K562 (cell line): ENCODE results near the gene DNAJC18. TPM values are rescaled to one million over a fixed set of nuclear protein-coding genes. Genes with fewer than 3 reads are reported as not detected.

Experiments
- ASH1L ChIP-seq: fragments of 450-650 bp; IDR thresholded peaks from 2 replicates; pipeline ENCODE4 v1.6.1; 2018; ENCODE audit warnings: borderline replicate concordance, mild to moderate bottlenecking, low read depth; ENCODE audit not compliant: partially characterized antibody
- BRCA1 ChIP-seq, 2 experiments: fragments of 450-650 bp in 1 of 2; sonication (generic) in 1 of 2; formaldehyde crosslinking in 1 of 2; IDR thresholded peaks; 2 replicates each; pipeline versions ENCODE4 v1.5.0 to v1.6.1; 2017 to 2020; ENCODE audit warnings: mild to moderate bottlenecking in 1 of 2, missing genetic modification reagents in 1 of 2
- CBX1 ChIP-seq: sonication (generic); IDR thresholded peaks from 2 replicates; pipeline ENCODE4 v1.6.1; 2016; ENCODE audit warnings: antibody characterized with exemption, low read depth, mild to moderate bottlenecking
- E2F3 ChIP-seq: fragments of 250-450 bp; sonication (Bioruptor Pico); IDR thresholded peaks from 2 replicates; pipeline ENCODE4 v1.4.0; 2020; ENCODE audit warnings: mild to moderate bottlenecking
- GATA2 ChIP-seq: sonication (generic); formaldehyde crosslinking; IDR thresholded peaks from 2 replicates; pipeline ENCODE4 v1.4.0; 2020; ENCODE audit warnings: mild to moderate bottlenecking, missing genetic modification reagents
- HSF4 ChIP-seq: fragments of 250-450 bp; sonication (Bioruptor Pico); IDR thresholded peaks from 2 replicates; pipeline ENCODE4 v2.1.2; 2022; ENCODE audit warnings: mild to moderate bottlenecking, moderate library complexity, borderline replicate concordance
- KLF6 ChIP-seq: fragments of 250-450 bp; sonication (Bioruptor Pico); IDR thresholded peaks from 2 replicates; pipeline ENCODE4 v1.4.0; 2020; ENCODE audit warnings: mild to moderate bottlenecking, moderate library complexity, borderline replicate concordance
- MED1 ChIP-seq: sonication (generic); formaldehyde crosslinking; IDR thresholded peaks from 2 replicates; pipeline ENCODE4 v1.8.1; 2023; ENCODE audit warnings: missing genetic modification reagents, borderline replicate concordance
- MYC ChIP-seq, 2 experiments: fragments of 250-450 bp in 1 of 2; sonication (Bioruptor Pico) in 1 of 2; IDR thresholded peaks; 2 replicates each; pipeline versions ENCODE4 v1.5.1 to v1.6.1; 2012 to 2021; ENCODE audit warnings: low read depth in 2 of 2, borderline replicate concordance in 1 of 2, improper control_type of control experiment in 1 of 2, low read length in 1 of 2, mild to moderate bottlenecking in 1 of 2, moderate library complexity in 1 of 2
- PTTG1 ChIP-seq: fragments of 450-650 bp; IDR thresholded peaks from 2 replicates; pipeline ENCODE4 v1.6.1; 2016; ENCODE audit warnings: low read depth, mild to moderate bottlenecking, missing genetic modification characterization, missing compliant biosample characterization
- RAD21 ChIP-seq, 2 experiments: fragments of 250-450 bp in 1 of 2; fragments of 450-650 bp in 1 of 2; sonication (Bioruptor Pico) in 1 of 2; formaldehyde crosslinking in 1 of 2; IDR thresholded peaks in 1 of 2; conservative IDR thresholded peaks in 1 of 2; 2 replicates each; pipeline versions ENCODE4 v1.4.0 to v1.8.0; 2020 to 2022; ENCODE audit warnings: mild to moderate bottlenecking in 2 of 2, moderate library complexity in 1 of 2
- SOX6 ChIP-seq: fragments of 450-650 bp; IDR thresholded peaks from 2 replicates; pipeline ENCODE4 v1.6.1; 2014; ENCODE audit warnings: mild to moderate bottlenecking
- SPI1 ChIP-seq: IDR thresholded peaks from 2 replicates; pipeline ENCODE4 v1.6.1; 2011; ENCODE audit warnings: low read depth, low read length, control low read depth, borderline replicate concordance
- TGIF2 ChIP-seq: sonication (generic); formaldehyde crosslinking; IDR thresholded peaks from 2 replicates; pipeline ENCODE4 v1.8.1; 2022; ENCODE audit warnings: mild to moderate bottlenecking, missing genetic modification reagents, moderate library complexity
- ZFX ChIP-seq: sonication (generic); formaldehyde crosslinking; IDR thresholded peaks from 2 replicates; pipeline ENCODE4 v1.8.0; 2022; ENCODE audit warnings: mild to moderate bottlenecking, missing genetic modification reagents, moderate library complexity
- polyA plus RNA-seq, 8 experiments: library from polyadenylated mRNA; depleted of rRNA in 4 of 8; stranded (reverse) in 5 of 8; unstranded in 3 of 8; fragments of >200 nt; fragmentation: Nextera tagmentation in 2 of 8; fragmentation: Illumina TruSeq in 1 of 8; extraction: Ambion mirVana in 2 of 8; extraction: Trizol in 1 of 8; gene quantifications; 2 replicates each; pipeline versions ENCODE4 v1.2.1 to v1.2.3, GENCODE V29; 2011 to 2014; ENCODE audit warnings: inconsistent platforms in 1 of 8, missing spikeins in 1 of 8
- total RNA-seq, 7 experiments: library from RNA; depleted of rRNA in 6 of 7; stranded (reverse); fragments of >200 nt in 6 of 7; fragmentation: Illumina TruSeq in 2 of 7; extraction: Trizol in 2 of 7; gene quantifications; 2 replicates each; pipeline versions ENCODE4 v1.2.1 to v1.2.3, GENCODE V29; 2011 to 2021; ENCODE audit warnings: low replicate concordance in 1 of 7
- TF ChIP-seq, protein P1 (sequence below): sonication (generic); formaldehyde crosslinking; IDR thresholded peaks from 2 replicates; pipeline ENCODE4 v1.8.0; 2022; ENCODE audit warnings: mild to moderate bottlenecking, missing genetic modification reagents, borderline replicate concordance
- TF ChIP-seq, protein P2 (sequence below): IDR thresholded peaks from 2 replicates; pipeline ENCODE4 v1.6.1; 2011; ENCODE audit warnings: borderline replicate concordance, low read depth, mild to moderate bottlenecking, moderate library complexity, low read length; ENCODE audit not compliant: insufficient read depth, poor library complexity, severe bottlenecking
- TF ChIP-seq, protein P3 (sequence below), 3 experiments: IDR thresholded peaks in 2 of 3; conservative IDR thresholded peaks in 1 of 3; 2 replicates each; pipeline ENCODE4 v1.5.1; 2011 to 2012; ENCODE audit warnings: low read length in 3 of 3, mild to moderate bottlenecking in 3 of 3, control low read depth in 2 of 3, improper control_type of control experiment in 1 of 3, inconsistent platforms in 1 of 3, low read depth in 1 of 3, mixed read lengths in 1 of 3, moderate library complexity in 1 of 3; ENCODE audit not compliant: insufficient read depth in 2 of 3
- TF ChIP-seq, protein P4 (sequence below), 2 experiments: fragments of 450-650 bp in 1 of 2; sonication (generic) in 1 of 2; formaldehyde crosslinking; conservative IDR thresholded peaks; 2 replicates each; pipeline versions ENCODE4 v1.4.0 to v1.8.1; 2020 to 2022; ENCODE audit warnings: mild to moderate bottlenecking in 1 of 2, missing genetic modification reagents in 1 of 2

Gene DNAJC18
- total and polyA plus RNA-seq, 9 of the 15 experiments (the other 6 are each of a cell fraction or from before 2014, with no cell fraction given): 1.5 to 13.3 (median 7.5) TPM

DNA sequence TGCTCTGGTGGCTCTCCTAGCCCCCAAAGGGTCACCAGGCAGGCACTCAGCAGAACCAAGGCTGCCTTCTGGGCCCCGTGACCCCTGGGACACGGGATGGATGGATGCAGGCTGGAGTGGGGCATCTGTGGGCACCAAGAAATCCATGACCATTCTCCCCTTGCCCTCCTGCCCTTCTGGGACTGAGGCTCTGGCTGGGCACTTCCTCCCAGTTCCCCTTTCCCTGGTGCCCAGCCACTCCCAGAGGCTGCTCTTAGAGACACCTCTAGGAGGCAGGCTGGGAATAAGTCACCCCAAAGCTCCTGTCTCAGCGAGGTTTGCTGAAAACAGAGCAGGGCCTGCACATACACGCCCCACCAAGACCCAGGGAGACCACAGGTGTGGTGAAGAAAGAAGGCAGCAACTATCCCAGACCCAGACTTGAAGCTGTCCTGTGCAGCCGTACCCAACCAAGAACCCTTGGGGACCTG is 42.3 kb upstream of the DNAJC18 start (continued):
- TF ChIP-seq RAD21 (CRISPR knock-in tag; conservative IDR thresholded peaks at IDR 0.05 in 1 of 2, IDR thresholded peaks at IDR 0.05 in 1 of 2) (0 out of 4 replicates have a peak, but pooled peaks of 1 of the 2 experiments have one; percentile 18), PTTG1 (tag) (no peak), BRCA1 (IDR thresholded peaks at IDR 0.05) (no peak), BRCA1 (CRISPR knock-in tag; IDR thresholded peaks at IDR 0.05) (no peak), E2F3 (CRISPR knock-in tag) (no peak), ASH1L (no peak), SOX6 (no peak), GATA2 (CRISPR knock-in tag) (no peak), MYC (IDR thresholded peaks at IDR 0.05; ENCODE audit: low read depth, low read length) (no peak), MYC (CRISPR knock-in tag; IDR thresholded peaks at IDR 0.05; ENCODE audit: borderline replicate concordance, low read depth) (no peak), KLF6 (CRISPR knock-in tag) (peak; percentile 65; the same call in 1 of the 2 replicates), SPI1 (peak; percentile 92), CBX1 (no peak; the same call in 1 of the 2 replicates), TGIF2 (CRISPR knock-in tag) (no peak), MED1 (CRISPR knock-in tag) (no peak), ZFX (CRISPR knock-in tag) (peak; percentile 93), HSF4 (CRISPR knock-in tag) (no peak)
- TF ChIP-seq, protein P1, sequence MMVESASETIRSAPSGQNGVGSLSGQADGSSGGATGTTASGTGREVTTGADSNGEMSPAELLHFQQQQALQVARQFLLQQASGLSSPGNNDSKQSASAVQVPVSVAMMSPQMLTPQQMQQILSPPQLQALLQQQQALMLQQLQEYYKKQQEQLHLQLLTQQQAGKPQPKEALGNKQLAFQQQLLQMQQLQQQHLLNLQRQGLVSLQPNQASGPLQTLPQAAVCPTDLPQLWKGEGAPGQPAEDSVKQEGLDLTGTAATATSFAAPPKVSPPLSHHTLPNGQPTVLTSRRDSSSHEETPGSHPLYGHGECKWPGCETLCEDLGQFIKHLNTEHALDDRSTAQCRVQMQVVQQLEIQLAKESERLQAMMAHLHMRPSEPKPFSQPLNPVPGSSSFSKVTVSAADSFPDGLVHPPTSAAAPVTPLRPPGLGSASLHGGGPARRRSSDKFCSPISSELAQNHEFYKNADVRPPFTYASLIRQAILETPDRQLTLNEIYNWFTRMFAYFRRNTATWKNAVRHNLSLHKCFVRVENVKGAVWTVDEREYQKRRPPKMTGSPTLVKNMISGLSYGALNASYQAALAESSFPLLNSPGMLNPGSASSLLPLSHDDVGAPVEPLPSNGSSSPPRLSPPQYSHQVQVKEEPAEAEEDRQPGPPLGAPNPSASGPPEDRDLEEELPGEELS (CRISPR knock-in tag): peak; percentile 70; the same call in 1 of the 2 replicates
- TF ChIP-seq, protein P2, sequence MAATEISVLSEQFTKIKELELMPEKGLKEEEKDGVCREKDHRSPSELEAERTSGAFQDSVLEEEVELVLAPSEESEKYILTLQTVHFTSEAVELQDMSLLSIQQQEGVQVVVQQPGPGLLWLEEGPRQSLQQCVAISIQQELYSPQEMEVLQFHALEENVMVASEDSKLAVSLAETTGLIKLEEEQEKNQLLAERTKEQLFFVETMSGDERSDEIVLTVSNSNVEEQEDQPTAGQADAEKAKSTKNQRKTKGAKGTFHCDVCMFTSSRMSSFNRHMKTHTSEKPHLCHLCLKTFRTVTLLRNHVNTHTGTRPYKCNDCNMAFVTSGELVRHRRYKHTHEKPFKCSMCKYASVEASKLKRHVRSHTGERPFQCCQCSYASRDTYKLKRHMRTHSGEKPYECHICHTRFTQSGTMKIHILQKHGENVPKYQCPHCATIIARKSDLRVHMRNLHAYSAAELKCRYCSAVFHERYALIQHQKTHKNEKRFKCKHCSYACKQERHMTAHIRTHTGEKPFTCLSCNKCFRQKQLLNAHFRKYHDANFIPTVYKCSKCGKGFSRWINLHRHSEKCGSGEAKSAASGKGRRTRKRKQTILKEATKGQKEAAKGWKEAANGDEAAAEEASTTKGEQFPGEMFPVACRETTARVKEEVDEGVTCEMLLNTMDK: peak; percentile 20
- TF ChIP-seq, protein P3, sequence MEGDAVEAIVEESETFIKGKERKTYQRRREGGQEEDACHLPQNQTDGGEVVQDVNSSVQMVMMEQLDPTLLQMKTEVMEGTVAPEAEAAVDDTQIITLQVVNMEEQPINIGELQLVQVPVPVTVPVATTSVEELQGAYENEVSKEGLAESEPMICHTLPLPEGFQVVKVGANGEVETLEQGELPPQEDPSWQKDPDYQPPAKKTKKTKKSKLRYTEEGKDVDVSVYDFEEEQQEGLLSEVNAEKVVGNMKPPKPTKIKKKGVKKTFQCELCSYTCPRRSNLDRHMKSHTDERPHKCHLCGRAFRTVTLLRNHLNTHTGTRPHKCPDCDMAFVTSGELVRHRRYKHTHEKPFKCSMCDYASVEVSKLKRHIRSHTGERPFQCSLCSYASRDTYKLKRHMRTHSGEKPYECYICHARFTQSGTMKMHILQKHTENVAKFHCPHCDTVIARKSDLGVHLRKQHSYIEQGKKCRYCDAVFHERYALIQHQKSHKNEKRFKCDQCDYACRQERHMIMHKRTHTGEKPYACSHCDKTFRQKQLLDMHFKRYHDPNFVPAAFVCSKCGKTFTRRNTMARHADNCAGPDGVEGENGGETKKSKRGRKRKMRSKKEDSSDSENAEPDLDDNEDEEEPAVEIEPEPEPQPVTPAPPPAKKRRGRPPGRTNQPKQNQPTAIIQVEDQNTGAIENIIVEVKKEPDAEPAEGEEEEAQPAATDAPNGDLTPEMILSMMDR (IDR thresholded peaks at IDR 0.05 in 2 of 3, conservative IDR thresholded peaks at IDR 0.05 in 1 of 3; ENCODE audit: insufficient read depth in 2 of 3, low read depth in 1 of 3, low read length in 3 of 3): peak; percentile 40 to 54 (median 54); a peak in 5 of 6 replicates
- TF ChIP-seq, protein P4, sequence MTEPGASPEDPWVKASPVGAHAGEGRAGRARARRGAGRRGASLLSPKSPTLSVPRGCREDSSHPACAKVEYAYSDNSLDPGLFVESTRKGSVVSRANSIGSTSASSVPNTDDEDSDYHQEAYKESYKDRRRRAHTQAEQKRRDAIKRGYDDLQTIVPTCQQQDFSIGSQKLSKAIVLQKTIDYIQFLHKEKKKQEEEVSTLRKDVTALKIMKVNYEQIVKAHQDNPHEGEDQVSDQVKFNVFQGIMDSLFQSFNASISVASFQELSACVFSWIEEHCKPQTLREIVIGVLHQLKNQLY (CRISPR knock-in tag; conservative IDR thresholded peaks at IDR 0.05): no peak
